Right ventricle myocardium superior (tissue), 1 donor: ENCODE results near the gene BAHCC1. TPM values are rescaled to one million over a fixed set of nuclear protein-coding genes. Genes with fewer than 3 reads are reported as not detected.

Source experiments
- ATAC-seq: fragments of 200-7000 bp; cut with Tn5 transposase; one replicate; pipeline ENCODE4 v1.9.1; 2020; ENCODE audit warnings: mild to moderate bottlenecking; ENCODE audit not compliant: poor library complexity
- DNase-seq: peaks from one replicate; pipeline ENCODE4 v3.0.0-alpha.2; 2020
- intact Hi-C: fragments of 100-400 bp; cut with DNase I; formaldehyde crosslinking; loops from one replicate; pipeline ENCODE4 v1.11.2; 2022
- total RNA-seq: library from RNA; stranded (reverse); fragmentation: NEBNext Ultra II Directional; extraction: Animal tissue kit (Norgen Biotek cat#: 25700); gene quantifications from one replicate; pipeline ENCODE4 v1.2.1, GENCODE V29; 2021
- donor health status: DM: no; HTN: yes; CAD: no; lungs with severe emphysema.

BAHCC1 gene
- total RNA-seq, 1 donor from 2014 or later: 8.0 TPM

- DNase-seq: no peak
- intact Hi-C loops: no loop called here
- ATAC-seq: no peak
Measured at GRCh38 chr17:81477173-81477572, 81.9 kb downstream of the BAHCC1 start.

- intact Hi-C loops: no loop called here
- no peak for DNase-seq
- no peak for ATAC-seq
Measured at GRCh38 chr17:81478119-81478518, 82.9 kb downstream of the BAHCC1 start.

DNA sequence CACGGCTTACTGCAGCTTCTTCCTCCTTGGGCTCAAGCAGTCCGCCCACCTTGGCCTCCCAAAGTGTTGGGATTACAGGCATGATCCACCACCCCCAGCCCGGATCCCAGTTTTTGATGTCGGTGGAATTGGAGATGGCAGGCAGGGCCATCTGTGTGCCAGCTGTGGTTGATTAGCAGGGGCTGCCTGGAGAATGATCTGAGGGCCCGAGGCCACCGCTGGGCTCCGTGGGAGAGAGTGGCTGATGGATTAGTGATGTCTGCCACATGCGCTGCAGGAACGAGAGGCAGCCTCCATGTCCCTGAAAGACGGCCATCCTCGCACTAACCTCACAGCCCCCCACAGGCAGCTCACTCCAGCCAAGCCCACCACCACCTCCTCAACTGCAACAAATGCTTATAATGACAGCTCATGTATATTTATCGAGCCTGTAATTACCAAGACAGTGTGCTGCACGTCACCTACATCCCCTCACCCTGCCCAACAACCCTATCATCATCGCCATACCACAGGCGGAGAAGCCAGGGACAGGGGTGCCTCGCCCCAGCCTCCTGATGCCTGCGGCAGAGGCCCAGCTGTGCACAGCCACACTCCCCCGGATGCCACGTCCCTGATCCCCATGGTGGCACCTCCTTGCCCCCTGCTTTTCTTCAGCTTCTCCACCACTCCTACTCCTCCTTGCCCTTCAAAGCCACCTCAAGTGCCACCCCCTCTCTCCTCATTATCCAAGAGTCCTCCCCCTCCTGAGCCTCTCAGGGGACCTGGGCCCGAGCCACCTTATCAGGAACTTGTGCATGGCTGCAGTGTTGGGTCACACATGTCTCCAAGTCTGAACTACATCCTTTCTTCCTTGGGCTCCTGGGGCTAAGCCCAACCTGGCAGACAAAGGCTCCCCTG lies 84.2 kb downstream of the BAHCC1 start:
- intact Hi-C loops: loop anchor here (5.0 kb wide), 2 partner anchors 187 to 227 kb away; no protein-coding TSS in a partner anchor
- ATAC-seq (no peak), DNase-seq (no peak)

GRCh38 chr17:81480140-81481072 lies 85.1 kb downstream of the BAHCC1 start:
- peak; percentile 70 for DNase-seq
- intact Hi-C loops: loop anchor here (5.0 kb wide), 2 partner anchors 188 to 228 kb away; no protein-coding TSS in a partner anchor
- ATAC-seq: no peak

GRCh38 chr17:81481073-81481799 lies 86.0 kb downstream of the BAHCC1 start:
- intact Hi-C loops: loop anchor here (5.0 kb wide), 2 partner anchors 189 to 229 kb away; no protein-coding TSS in a partner anchor
- peak; percentile 78 for ATAC-seq
- peak; percentile 86 for DNase-seq

DNA sequence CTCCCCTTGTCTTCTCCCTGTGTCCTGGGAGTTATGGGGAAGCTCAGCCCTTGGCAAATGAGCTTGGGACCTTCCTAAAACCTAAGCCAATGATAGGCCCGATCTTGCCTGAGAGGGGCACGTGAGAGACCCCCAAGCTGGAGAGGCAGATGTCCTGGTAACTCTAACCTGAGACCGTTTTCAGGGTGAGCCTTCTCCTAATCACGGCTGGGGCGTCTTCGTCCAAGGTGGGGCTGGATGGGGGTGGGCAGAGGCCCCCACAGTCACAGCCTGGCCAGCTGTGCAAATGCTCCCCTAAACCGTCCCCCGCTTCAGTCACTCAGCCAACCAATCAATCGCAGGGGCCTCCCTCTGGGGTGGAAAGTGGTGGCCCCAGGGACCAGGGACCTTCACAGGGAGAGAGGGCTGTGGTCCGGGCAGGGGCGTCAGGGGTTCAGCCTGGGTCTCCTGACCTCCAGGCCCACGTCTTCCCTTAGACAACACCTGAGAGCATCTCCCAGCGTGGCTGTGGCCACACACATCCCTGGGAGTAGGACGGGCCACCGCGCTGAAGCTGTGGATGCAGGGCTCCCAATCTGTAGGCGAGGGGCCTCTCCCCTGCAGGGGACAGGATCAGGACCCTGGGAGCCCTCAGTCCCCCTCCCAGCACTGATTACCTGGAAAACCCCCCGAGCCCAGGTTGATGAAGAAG lies 86.7 kb downstream of the BAHCC1 start:
- intact Hi-C loops: loop anchor here (5.0 kb wide), 2 partner anchors 190 to 230 kb away; no protein-coding TSS in a partner anchor
- DNase-seq (no peak), ATAC-seq (no peak)

DNA sequence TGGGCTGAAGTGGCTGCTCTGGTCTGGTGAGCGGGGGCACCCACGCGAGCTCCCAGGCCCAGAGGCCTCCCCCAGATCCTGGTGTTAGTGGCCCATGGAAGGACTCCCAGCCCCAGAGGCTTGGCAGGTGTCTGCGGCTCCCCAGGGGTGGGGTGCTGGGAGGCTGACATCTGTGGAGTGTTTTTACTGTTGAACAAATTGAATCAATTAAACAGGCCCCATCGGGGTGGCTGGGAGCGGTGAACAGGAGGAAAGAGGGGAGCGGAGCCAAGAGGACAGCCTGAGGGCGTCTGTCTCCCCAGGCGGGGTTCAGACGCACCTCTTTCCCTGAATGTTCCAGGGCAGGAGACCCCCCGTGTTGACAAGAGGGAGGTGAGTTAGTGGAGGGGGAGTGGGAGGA lies 87.4 kb downstream of the BAHCC1 start:
- intact Hi-C loops: loop anchor here (5.0 kb wide), 2 partner anchors 190 to 230 kb away; no protein-coding TSS in a partner anchor
- ATAC-seq (no peak), DNase-seq (no peak)

DNA sequence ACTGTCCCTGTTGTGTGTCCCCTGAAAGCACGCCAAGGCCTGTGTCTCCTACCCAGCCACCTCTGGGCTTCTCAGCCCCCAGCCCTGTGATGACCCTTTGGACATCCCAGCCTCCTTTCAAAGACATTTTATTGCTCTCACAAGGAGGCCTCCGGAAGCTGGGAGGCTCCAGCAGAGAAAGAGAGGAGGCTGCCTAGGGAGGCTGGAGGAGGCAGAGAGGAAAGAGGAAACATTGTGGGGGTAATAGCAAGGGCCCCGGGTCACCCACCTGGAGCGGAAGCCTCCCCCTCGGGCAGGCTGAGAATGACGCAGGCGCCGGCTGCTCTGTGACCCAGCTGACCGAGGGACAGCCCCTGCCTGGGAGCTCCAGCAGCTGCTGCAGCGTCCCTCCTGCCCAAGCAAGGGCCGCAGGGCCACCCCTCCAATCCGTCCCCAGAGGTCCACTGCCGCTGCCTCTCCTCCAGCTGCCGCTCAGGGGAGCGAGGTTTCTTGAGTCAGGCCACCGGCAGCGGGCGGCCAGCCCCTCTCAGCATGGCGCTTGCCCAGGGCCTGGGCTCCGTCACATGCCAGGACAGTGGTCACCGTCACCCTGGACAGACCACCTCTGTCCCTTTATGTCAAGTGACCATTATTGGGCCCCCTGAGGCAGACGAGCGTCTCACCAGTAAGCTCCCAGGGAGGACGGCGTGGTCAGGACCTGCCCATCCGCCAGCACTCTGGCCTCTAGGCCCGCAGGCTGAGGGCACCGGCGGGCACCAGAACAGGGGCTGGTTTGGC lies 88.0 kb downstream of the BAHCC1 start:
- peak; percentile 5 for ATAC-seq
- intact Hi-C loops: loop anchor here (5.0 kb wide), 2 partner anchors 191 to 231 kb away; no protein-coding TSS in a partner anchor
- peak; percentile 64 for DNase-seq

DNA sequence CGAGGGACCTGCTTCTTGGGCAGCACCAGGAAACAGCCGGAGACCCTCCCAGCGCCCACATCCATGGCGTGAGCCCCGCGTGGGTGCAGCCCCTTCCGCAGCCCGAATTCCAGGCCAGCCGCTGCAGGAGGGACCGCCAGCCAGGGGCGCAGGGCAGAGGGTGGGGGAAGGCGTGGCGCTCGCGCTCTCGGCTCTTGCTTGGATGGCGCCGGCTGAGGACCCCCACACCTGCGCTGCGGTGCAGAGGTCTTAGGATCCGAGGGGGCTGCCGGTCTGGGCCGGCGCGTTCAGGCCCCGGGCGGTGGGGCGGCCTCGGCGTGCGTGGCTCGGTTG lies 88.6 kb downstream of the BAHCC1 start:
- no peak for DNase-seq
- intact Hi-C loops: loop anchor here (2.0 to 5.0 kb wide), 3 partner anchors 85 to 232 kb away; no protein-coding TSS in a partner anchor
- ATAC-seq: peak; percentile 1

DNA sequence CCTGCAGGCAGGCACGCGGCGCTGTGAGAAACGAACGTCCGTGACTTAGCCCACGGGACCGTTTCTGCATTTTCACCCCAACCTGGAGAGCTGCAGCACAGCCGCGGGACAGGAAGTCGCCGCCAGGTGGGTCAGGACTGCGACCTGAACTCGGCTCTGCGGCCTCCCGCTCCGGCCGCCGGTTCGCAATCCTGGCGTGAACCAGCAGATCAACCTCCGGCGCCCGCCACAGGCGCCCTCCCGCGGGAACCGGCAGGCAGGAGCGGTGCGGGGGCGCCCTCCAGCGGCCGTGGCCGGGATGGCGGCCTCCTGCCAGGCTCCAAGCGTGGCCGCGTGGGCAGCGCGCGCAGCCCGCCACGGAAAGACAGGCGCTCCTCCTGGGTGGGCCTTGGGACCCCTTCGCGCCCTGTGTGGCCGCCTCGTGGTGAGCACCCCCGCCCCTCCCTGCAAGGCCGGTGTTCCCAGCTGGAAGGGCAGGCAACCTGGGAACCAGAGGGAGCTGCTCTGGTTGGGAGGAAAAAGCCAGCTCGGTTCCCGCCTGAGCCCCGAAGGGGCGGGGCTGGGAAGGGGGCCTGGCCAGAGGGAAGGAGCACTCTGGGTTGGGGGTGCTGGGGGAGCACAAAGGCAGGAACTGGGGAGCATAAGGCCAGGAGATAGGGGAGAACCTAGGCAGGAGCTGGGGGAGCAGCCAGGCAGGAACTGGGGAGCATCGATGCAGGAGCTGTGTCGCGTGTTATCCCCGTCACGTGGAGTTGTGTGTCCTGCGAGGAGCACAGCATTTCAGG lies 89.1 kb downstream of the BAHCC1 start:
- DNase-seq: peak; percentile 93
- peak; percentile 74 for ATAC-seq

GRCh38 chr17:81486199-81486810 lies 91.0 kb downstream of the BAHCC1 start:
- intact Hi-C loops: no loop called here
- ATAC-seq (no peak), DNase-seq (no peak)

More for the DNA sequence above, 89.1 kb downstream of the BAHCC1 start:
- intact Hi-C loops: loop anchor here (2.0 to 5.0 kb wide), 3 partner anchors 86 to 232 kb away; no protein-coding TSS in a partner anchor

DNA sequence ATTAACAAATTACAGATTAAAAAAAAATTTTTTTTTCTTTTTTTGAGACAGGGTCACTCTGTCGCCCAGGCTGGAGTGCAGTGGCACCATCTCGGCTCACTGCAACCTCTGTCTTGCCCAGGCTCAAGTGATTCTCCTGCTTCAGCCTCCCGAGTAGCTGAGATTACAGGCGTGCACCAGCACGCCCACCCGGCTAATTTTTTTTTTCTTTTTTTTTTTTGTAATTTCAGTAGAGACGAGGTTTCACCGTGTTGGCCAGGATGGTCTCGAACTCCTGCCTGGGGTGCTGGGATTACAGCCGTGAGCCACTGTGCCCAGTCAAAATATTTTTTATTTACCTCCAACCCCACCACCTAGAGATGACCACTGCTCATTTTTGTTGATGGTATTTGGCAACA lies 91.8 kb downstream of the BAHCC1 start:
- DNase-seq: no peak
- ATAC-seq: no peak
- intact Hi-C loops: no loop called here

GRCh38 chr17:81487487-81488275 lies 92.4 kb downstream of the BAHCC1 start:
- peak; percentile 92 for ATAC-seq
- peak; percentile 89 for DNase-seq
- intact Hi-C loops: no loop called here

DNA sequence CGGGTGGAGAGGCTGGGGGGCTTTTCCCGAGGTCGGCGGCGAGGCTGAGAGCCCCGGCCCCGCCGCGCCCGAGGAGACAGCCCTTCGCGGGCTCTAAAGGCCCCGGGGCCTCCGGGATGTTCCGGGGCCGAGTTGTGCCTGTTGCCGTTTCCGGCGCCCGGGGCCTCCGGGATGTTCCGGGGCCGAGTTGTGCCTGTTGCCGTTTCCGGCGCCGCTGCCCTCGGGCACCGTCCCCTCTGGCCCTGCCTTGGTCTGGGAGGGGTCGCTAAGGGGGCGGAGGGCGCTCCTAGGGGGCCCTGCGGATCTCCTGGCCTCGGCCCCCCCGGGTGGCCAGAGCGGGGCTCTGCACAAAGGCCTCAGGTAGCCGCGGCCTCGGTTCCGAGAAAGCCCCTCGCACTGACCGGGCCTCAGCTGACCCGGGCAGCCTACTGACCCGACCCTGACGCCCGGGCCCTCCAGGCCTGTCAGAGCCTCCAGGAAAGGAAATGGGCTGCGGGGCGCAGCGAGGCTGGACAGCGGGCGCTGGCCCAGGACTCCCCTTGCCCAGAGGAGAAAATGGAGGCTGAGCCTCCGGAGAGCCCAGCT lies 93.1 kb downstream of the BAHCC1 start:
- ATAC-seq (peak; percentile 14), DNase-seq (no peak)
- intact Hi-C loops: no loop called here
